ENCODE measurements around the gene KLF3. TPM values are rescaled to one million over a fixed set of nuclear protein-coding genes. Genes with fewer than 3 reads are reported as not detected.

The KLF3 gene
- total and polyA plus RNA-seq, 2 of the 8 experiments (the other 6 are each of a cell fraction or from before 2014, with no cell fraction given), result 8.0 to 14.9 TPM

- TF ChIP-seq CHD7 (IDR thresholded peaks at IDR 0.05; ENCODE audit: insufficient replicate concordance, low read length) (no peak), RNF2 (IDR thresholded peaks at IDR 0.05; ENCODE audit: borderline replicate concordance, low read depth, low read length, missing control alignments, poor library complexity, severe bottlenecking) (no peak), RFX5 (IDR thresholded peaks at IDR 0.05; ENCODE audit: borderline replicate concordance, low read depth, low read length) (no peak), MAFK (IDR thresholded peaks at IDR 0.05; ENCODE audit: low read depth, low read length) (no peak), KDM4A (IDR thresholded peaks at IDR 0.05; ENCODE audit: low read depth, low read length, severe bottlenecking) (no peak), RXRA (IDR thresholded peaks at IDR 0.05; ENCODE audit: insufficient read depth, low read depth, low read length) (no peak), RBBP5 (IDR thresholded peaks at IDR 0.05; ENCODE audit: borderline replicate concordance, low read depth, low read length) (no peak), GTF2F1 (IDR thresholded peaks at IDR 0.05; ENCODE audit: borderline replicate concordance, low read depth, low read length) (no peak), CTBP2 (IDR thresholded peaks at IDR 0.05; ENCODE audit: borderline replicate concordance, insufficient read depth, insufficient read length, low read length) (no peak)
Observed at GRCh38 chr4:38695809-38696208, 31.8 kb downstream of the KLF3 start (continued).
